Activated naive CD8-positive, alpha-beta T cell treated with anti-CD3 and anti-CD28 coated beads, Interleukin-2, amount 10 ng/mL, durations not matched to agents 7 days and 5 days (primary cell): ENCODE data around the gene LRP1B. TPM values are rescaled to one million over a fixed set of nuclear protein-coding genes. Genes with fewer than 3 reads are reported as not detected.

Experiments used
- ATAC-seq: fragments of 150-1000 bp; cut with Tn5 transposase; one replicate; pipeline ENCODE4 v1.10.0; 2021; ENCODE audit warnings: low read depth, moderate library complexity
- POLR2A ChIA-PET: fragments of 350-600 bp; sonication (Branson Sonifier 250); formaldehyde crosslinking; loops from one replicate; lab custom pipeline; 2021; ENCODE audit warnings: antibody characterized with exemption; lab: Charles Lee
- DNase-seq: peaks from one replicate; pipeline ENCODE4 v3.0.0; 2021
- H3K27ac Mint-ChIP-seq: one replicate; pipeline ENCODE4 v1.8.0; 2022; ENCODE audit warnings: mild to moderate bottlenecking, mixed read lengths
- H3K27me3 Mint-ChIP-seq: one replicate; pipeline ENCODE4 v1.8.0; 2022; ENCODE audit warnings: mild to moderate bottlenecking, moderate library complexity, mixed read lengths
- H3K36me3 Mint-ChIP-seq: one replicate; pipeline ENCODE4 v1.8.0; 2021; ENCODE audit warnings: mild to moderate bottlenecking, mixed read lengths
- H3K4me1 Mint-ChIP-seq: one replicate; pipeline ENCODE4 v1.8.0; 2021; ENCODE audit warnings: mixed read lengths
- H3K4me3 Mint-ChIP-seq: one replicate; pipeline ENCODE4 v1.8.0; 2022; ENCODE audit warnings: mild to moderate bottlenecking, moderate library complexity, mixed read lengths
- H3K9me3 Mint-ChIP-seq: one replicate; pipeline ENCODE4 v1.8.0; 2021; ENCODE audit warnings: mixed read lengths
- total RNA-seq, 2 experiments: library from RNA; stranded (reverse); gene quantifications; one replicate each; pipeline ENCODE4 v1.2.3, GENCODE V29; 2021

Gene LRP1B
- not detected for total RNA-seq

DNA sequence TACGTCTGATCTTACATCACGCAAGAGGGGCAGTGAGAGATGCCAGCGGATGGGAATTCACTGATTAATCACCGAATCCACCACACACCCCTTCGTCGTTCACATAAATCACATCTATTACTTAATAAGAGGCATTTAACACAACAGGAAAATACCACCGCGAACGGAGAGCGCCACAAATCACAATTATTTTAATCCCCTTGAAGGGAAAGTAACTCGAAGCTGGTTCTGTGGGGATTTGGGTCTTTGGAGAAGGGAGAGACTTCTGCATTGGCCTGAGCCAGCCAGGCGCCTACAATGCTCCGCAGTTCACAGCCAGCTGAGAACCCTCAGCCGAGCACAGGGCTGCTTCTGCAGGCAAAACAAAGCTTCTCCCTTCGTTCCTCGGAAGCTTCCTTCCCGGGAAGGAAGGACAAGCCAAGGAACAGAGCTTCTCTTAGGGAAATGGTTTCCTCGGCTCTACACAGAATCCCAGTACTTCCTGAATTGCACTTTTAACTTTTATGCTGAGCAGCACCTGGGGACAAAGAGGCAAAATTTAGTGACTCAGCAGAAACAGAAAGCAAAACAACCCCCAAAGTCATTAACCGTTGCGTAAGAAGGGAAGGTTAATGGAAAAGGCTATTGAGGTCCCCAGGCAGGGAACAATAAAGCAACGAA, at the start of gene LRP1B:
Gene LRP1B (minus strand): TSS at position 7 of the 660 bp plus-strand sequence. CDS start 287 bp downstream, outside the sequence.
- DNase-seq (no peak), ATAC-seq (no peak)
- Mint-ChIP-seq H3K4me1 (peaks cover 3% of the 10 kb centered on the region), H3K4me3 (peak within 1 kb of the TSS; percentile 73), H3K36me3 (no peaks in the 10 kb centered on the region), H3K9me3 (no peaks in the 10 kb centered on the region), H3K27ac (no peak within 1 kb of the TSS), H3K27me3 (peaks cover 41% of the 10 kb centered on the region)
- POLR2A ChIA-PET, result no interaction called here

- Mint-ChIP-seq H3K9me3 (peaks cover 5% of the 10 kb centered on the region), H3K36me3 (no peaks in the 10 kb centered on the region), H3K27ac (no peak overlapping the region), H3K27me3 (no peaks in the 10 kb centered on the region), H3K4me3 (no peak overlapping the region), H3K4me1 (no peaks in the 10 kb centered on the region)
- ATAC-seq (no peak), DNase-seq (no peak)
- POLR2A ChIA-PET, result no interaction called here
Observed at GRCh38 chr2:142179686-142180085, 48.9 kb upstream of the LRP1B start.

DNA sequence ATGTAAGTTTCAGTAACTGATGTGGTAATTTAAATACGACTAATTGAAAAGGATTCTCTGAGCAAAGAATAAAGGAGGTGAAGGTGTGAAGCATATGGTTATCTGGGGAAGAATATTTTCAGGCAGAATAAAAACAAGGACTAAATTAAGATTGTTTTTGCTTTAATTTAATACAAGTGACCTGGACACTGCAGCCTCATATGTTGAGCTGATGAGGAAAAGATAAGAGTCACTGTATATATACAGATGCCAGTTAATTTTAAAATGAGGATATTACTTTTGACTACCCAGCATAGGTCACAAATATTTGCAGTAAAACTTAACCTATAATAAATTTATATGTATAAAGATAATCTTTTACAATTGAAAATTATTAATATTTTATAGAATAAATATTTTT, 47.8 kb upstream of the LRP1B start:
- Mint-ChIP-seq H3K4me1 (no peaks in the 10 kb centered on the region), H3K27ac (no peak overlapping the region), H3K27me3 (no peaks in the 10 kb centered on the region), H3K4me3 (no peak overlapping the region), H3K36me3 (no peaks in the 10 kb centered on the region), H3K9me3 (peaks cover 5% of the 10 kb centered on the region)
- DNase-seq (no peak), ATAC-seq (no peak)
- POLR2A ChIA-PET, result no interaction called here

DNA sequence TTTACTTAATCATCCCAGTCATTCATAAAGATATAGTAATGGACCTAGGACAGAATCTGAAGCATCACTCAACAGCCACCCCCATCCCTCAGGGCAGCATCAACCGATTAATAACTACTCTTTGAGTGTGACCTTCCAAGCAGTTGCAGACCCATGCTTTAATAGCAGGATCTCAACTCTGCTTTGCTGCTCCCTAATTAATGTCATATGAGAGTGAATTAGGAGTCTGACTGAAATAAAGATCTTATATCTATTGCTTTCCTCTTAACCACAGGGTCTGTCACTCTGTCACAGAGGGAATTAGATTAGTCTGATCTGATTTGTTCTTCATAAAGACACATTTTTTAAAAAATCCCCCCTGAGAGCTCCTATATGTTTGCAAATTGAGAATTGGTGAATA, 46.1 kb upstream of the LRP1B start:
- H3K4me3 Mint-ChIP-seq, result no peak overlapping the region
- H3K27ac Mint-ChIP-seq, result no peak overlapping the region
- no peaks in the 10 kb centered on the region for H3K27me3 Mint-ChIP-seq
- POLR2A ChIA-PET, result no interaction called here
- ATAC-seq (no peak), DNase-seq (no peak)
- peaks cover 1% of the 10 kb centered on the region for H3K9me3 Mint-ChIP-seq
- H3K36me3 Mint-ChIP-seq, result no peaks in the 10 kb centered on the region
- no peaks in the 10 kb centered on the region for H3K4me1 Mint-ChIP-seq

DNA sequence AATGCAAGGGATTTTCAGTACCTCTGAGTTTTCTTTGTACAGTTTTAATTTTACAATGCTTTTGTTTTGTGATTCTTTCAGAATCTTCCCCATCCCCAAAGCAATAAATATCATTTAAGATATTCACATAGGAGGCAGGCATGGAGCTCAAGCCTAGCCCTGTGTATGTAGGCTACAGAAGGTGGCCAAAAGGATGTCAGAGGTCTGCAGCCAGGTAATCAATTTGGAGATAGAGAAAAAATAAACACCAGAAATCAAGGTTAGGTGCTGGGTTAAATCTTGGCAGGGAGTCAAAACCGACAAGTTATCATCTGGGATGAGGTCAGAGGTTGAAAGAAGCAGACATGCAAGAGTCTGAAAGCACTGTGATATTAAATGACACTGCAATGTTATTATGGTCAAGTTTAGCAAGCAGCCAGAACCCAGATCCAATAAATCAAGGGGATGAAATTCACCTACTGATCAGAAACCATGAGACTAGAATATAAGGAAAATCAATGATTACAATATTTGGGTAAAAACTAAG, 45.1 kb upstream of the LRP1B start:
- no peak overlapping the region for H3K27ac Mint-ChIP-seq
- DNase-seq, result no peak

DNA sequence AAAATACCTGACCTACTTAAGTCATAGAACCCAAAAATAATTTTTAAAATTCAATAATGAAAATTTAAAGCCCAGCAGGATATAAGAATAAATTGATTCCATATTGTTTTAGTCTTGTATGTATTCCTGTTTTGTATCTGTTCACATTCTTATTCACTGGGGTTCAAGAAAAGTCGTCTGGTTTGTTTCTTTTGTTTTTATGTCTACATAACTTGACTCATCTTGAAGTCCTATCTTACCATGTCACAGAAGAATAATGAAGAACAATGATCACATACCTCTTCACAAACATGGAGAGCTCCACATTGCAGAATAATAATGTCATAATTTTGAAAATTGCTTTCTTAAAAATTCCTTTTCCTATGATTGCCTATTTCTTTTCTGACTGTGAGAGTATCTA, 43.4 kb upstream of the LRP1B start:
- Mint-ChIP-seq H3K9me3 (no peaks in the 10 kb centered on the region), H3K4me1 (no peaks in the 10 kb centered on the region), H3K27ac (no peak overlapping the region), H3K4me3 (no peak overlapping the region), H3K36me3 (no peaks in the 10 kb centered on the region), H3K27me3 (no peaks in the 10 kb centered on the region)
- no peak for DNase-seq
- no peak for ATAC-seq
- POLR2A ChIA-PET, result no interaction called here

More for the DNA sequence above, 45.1 kb upstream of the LRP1B start:
- peaks cover 1% of the 10 kb centered on the region for H3K9me3 Mint-ChIP-seq
- no peaks in the 10 kb centered on the region for H3K27me3 Mint-ChIP-seq
- no peaks in the 10 kb centered on the region for H3K36me3 Mint-ChIP-seq
- no peak overlapping the region for H3K4me3 Mint-ChIP-seq
- H3K4me1 Mint-ChIP-seq, result no peaks in the 10 kb centered on the region
- ATAC-seq, result no peak
- POLR2A ChIA-PET, result no interaction called here

- POLR2A ChIA-PET, result no interaction called here
- H3K4me1 Mint-ChIP-seq, result no peaks in the 10 kb centered on the region
- no peak overlapping the region for H3K4me3 Mint-ChIP-seq
- H3K27ac Mint-ChIP-seq, result no peak overlapping the region
- no peak for DNase-seq
- H3K27me3 Mint-ChIP-seq, result no peaks in the 10 kb centered on the region
- ATAC-seq, result no peak
- no peaks in the 10 kb centered on the region for H3K9me3 Mint-ChIP-seq
- H3K36me3 Mint-ChIP-seq, result no peaks in the 10 kb centered on the region
Observed at GRCh38 chr2:142170847-142171246, 40.0 kb upstream of the LRP1B start.

- POLR2A ChIA-PET, result no interaction called here
- no peaks in the 10 kb centered on the region for H3K4me1 Mint-ChIP-seq
- no peak for ATAC-seq
- no peak overlapping the region for H3K27ac Mint-ChIP-seq
- no peaks in the 10 kb centered on the region for H3K27me3 Mint-ChIP-seq
- H3K9me3 Mint-ChIP-seq, result peaks cover 2% of the 10 kb centered on the region
- DNase-seq, result no peak
- no peaks in the 10 kb centered on the region for H3K36me3 Mint-ChIP-seq
- H3K4me3 Mint-ChIP-seq, result no peak overlapping the region
Observed at GRCh38 chr2:142165790-142166189, 35.0 kb upstream of the LRP1B start.

DNA sequence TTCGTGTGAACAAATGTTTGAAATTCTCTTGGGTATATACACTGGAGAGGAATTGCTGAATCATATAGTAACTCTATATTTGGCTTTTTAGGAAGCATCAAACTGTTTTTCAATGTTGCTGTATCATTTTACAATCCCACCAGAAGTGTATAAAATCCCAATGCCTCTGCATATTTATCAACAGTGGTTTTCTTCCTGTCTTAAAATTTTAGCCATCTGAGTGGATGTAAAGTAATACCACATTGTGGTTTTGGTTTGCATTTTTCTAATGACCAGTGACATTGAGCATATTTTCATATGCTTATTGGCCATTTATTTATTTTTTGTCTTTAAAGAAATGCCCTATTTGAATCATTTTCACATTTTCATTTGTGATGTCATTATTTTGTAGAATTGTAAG, 22.8 kb upstream of the LRP1B start:
- POLR2A ChIA-PET, result no interaction called here
- no peaks in the 10 kb centered on the region for H3K4me1 Mint-ChIP-seq
- H3K27me3 Mint-ChIP-seq, result no peaks in the 10 kb centered on the region
- H3K4me3 Mint-ChIP-seq, result no peak overlapping the region
- no peaks in the 10 kb centered on the region for H3K36me3 Mint-ChIP-seq
- peaks cover 2% of the 10 kb centered on the region for H3K9me3 Mint-ChIP-seq
- ATAC-seq (no peak), DNase-seq (no peak)
- H3K27ac Mint-ChIP-seq, result no peak overlapping the region

DNA sequence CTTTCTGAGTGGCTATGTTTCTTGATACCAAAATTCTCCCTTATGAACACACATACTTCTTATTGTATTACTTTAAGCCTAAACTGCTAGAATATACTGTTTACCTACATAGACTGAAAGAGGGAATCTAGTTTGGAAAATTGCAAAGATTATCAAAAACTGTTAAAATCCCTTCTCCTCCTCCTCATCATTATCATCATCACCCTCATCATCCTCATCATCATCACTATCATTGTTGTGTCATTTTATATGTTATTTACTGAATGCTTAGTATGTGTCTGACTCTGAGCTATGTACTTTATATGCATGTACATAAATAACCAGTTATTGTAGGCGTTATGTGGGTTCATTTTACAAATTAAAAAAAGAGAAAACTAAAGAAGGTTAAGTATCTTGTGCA, 19.6 kb upstream of the LRP1B start:
- H3K27me3 Mint-ChIP-seq, result no peaks in the 10 kb centered on the region
- ATAC-seq, result no peak
- H3K36me3 Mint-ChIP-seq, result no peaks in the 10 kb centered on the region
- no peak for DNase-seq
- no peak overlapping the region for H3K27ac Mint-ChIP-seq
- POLR2A ChIA-PET, result no interaction called here
- H3K4me3 Mint-ChIP-seq, result no peak overlapping the region
- H3K4me1 Mint-ChIP-seq, result no peaks in the 10 kb centered on the region
- no peaks in the 10 kb centered on the region for H3K9me3 Mint-ChIP-seq

DNA sequence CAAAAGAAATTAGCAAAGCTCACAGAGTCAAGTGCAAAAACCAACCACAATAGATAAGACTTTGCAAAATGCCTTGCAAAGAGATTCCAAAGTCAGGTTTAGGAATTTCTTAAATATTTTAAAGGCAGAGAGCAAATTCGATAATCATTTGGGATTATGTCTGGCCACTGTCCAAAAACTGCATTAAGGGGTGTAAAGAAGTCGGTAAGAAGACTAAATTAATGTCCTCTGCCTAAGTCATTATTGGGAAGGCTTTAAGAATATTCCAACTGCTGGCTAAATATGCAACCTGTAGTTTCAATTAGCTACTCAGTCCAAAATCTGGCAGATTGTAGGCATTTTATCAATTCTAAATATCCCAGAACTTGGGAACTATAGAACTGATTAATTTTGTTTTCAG, 13.7 kb upstream of the LRP1B start:
- Mint-ChIP-seq H3K4me1 (no peaks in the 10 kb centered on the region), H3K27me3 (no peaks in the 10 kb centered on the region), H3K4me3 (no peak overlapping the region), H3K27ac (no peak overlapping the region), H3K36me3 (no peaks in the 10 kb centered on the region), H3K9me3 (no peaks in the 10 kb centered on the region)
- ATAC-seq, result no peak
- no peak for DNase-seq
- POLR2A ChIA-PET, result no interaction called here

DNA sequence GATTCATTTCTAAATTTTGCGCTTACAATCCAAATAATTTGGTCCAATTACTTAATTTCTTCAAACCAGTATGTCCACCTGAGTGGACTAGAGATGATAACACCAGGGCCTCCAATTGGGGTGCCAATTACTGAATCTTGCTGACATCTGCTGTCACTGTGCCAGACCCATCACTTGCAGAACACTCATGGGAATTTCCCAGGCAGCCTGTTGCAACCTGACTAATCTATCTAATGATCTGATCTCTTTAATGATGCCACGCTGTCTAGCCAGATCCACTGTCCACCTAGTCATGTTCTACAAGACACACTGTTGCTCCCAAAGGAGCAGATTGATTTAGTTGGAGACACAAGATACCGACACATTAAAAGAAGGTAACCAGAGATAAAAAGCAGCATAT, 11.8 kb upstream of the LRP1B start:
- Mint-ChIP-seq H3K9me3 (no peaks in the 10 kb centered on the region), H3K36me3 (no peaks in the 10 kb centered on the region), H3K27ac (no peak overlapping the region), H3K4me1 (no peaks in the 10 kb centered on the region), H3K27me3 (no peaks in the 10 kb centered on the region), H3K4me3 (no peak overlapping the region)
- ATAC-seq (no peak), DNase-seq (no peak)
- POLR2A ChIA-PET, result no interaction called here

GRCh38 chr2:142140434-142140845, 9.6 kb upstream of the LRP1B start:
- DNase-seq (no peak), ATAC-seq (no peak)
- H3K27ac Mint-ChIP-seq, result no peak overlapping the region
- no peaks in the 10 kb centered on the region for H3K36me3 Mint-ChIP-seq
- no peaks in the 10 kb centered on the region for H3K27me3 Mint-ChIP-seq
- H3K4me3 Mint-ChIP-seq, result no peak overlapping the region
- H3K9me3 Mint-ChIP-seq, result no peaks in the 10 kb centered on the region
- POLR2A ChIA-PET, result no interaction called here
- H3K4me1 Mint-ChIP-seq, result no peaks in the 10 kb centered on the region

DNA sequence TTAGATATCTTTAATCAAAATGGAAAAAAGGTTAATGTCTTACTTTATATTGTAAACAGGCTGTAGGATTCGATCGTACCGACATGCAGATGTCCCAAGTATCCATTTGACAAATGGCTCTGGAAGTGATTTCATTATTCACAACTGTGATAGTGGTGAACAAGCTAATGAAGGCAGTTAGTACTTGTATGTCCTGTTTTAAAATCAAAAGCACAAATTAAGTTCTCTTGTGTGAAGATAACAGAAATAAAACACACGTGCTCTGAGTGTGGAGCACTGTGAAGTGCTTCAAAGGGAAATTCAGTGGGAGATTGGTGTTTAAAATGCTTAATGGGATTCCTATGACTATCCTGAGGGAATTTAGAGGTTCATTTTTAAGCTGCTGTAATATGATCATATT, 8.6 kb upstream of the LRP1B start:
- DNase-seq, result no peak
- POLR2A ChIA-PET, result no interaction called here
- no peak overlapping the region for H3K4me3 Mint-ChIP-seq
- H3K4me1 Mint-ChIP-seq, result no peaks in the 10 kb centered on the region
- no peak for ATAC-seq
- no peaks in the 10 kb centered on the region for H3K36me3 Mint-ChIP-seq
- H3K9me3 Mint-ChIP-seq, result no peaks in the 10 kb centered on the region
- no peak overlapping the region for H3K27ac Mint-ChIP-seq
- no peaks in the 10 kb centered on the region for H3K27me3 Mint-ChIP-seq
